PC-3 (cell line): ENCODE data around the gene OOEP. TPM values are rescaled to one million over a fixed set of nuclear protein-coding genes. Genes with fewer than 3 reads are reported as not detected.

Experiments used
- ATAC-seq: fragments of 200-7000 bp; cut with Tn5 transposase; 2 replicates; pipeline ENCODE4 v1.9.1; 2020; ENCODE audit warnings: mild to moderate bottlenecking, moderate library complexity
- BruUV-seq: library from RNA; stranded (reverse); fragments of 400-500 nt; replicated peaks from 2 replicates; lab custom pipeline; 2021; lab: Mats Ljungman, UMichigan
- CTCF ChIA-PET: fragments of 300-600 bp; sonication (Branson Sonifier 250); formaldehyde crosslinking; loops from one replicate; lab custom pipeline; 2022; ENCODE audit warnings: antibody characterized with exemption; lab: Charles Lee
- POLR2A ChIA-PET: fragments of 300-600 bp; sonication (Branson Sonifier 250); formaldehyde crosslinking; loops from one replicate; lab custom pipeline; 2022; ENCODE audit warnings: antibody characterized with exemption; ENCODE audit not compliant: unreplicated experiment; lab: Charles Lee
- DNase-seq: peaks from one replicate; pipeline ENCODE4 v3.0.0-alpha.2; 2015
- H2AFZ ChIP-seq: fragments of 300-600 bp; sonication (generic); 2 replicates; pipeline ENCODE4 v1.6.0; 2016; ENCODE audit warnings: antibody characterized with exemption, low read length
- H3F3A ChIP-seq: fragments of 300-600 bp; sonication (generic); one replicate; pipeline ENCODE4 v1.6.0; 2017; ENCODE audit warnings: antibody characterized with exemption, low read length, control low read depth, mild to moderate bottlenecking; ENCODE audit not compliant: unreplicated experiment
- H3K27ac ChIP-seq: fragments of 300-600 bp; sonication (generic); 2 replicates; pipeline ENCODE4 v1.5.1; 2016; ENCODE audit warnings: mild to moderate bottlenecking, low read length
- H3K27me3 ChIP-seq: fragments of 300-600 bp; sonication (generic); 2 replicates; pipeline ENCODE4 v1.6.1; 2016; ENCODE audit warnings: low read length, mixed read lengths
- H3K36me3 ChIP-seq: fragments of 300-600 bp; sonication (generic); 2 replicates; pipeline ENCODE4 v1.6.1; 2016; ENCODE audit warnings: low read depth, mixed run types, low read length, mixed read lengths
- H3K4me1 ChIP-seq: fragments of 300-600 bp; sonication (generic); 2 replicates; pipeline ENCODE4 v1.5.1; 2016; ENCODE audit warnings: low read length; ENCODE audit not compliant: insufficient read depth
- H3K4me2 ChIP-seq: fragments of 300-600 bp; sonication (generic); 2 replicates; pipeline ENCODE4 v1.6.0; 2016; ENCODE audit warnings: low read length
- H3K4me3 ChIP-seq: fragments of 300-600 bp; sonication (generic); 2 replicates; pipeline ENCODE4 v1.5.1; 2016; ENCODE audit warnings: mild to moderate bottlenecking, low read length, mixed read lengths
- H3K79me2 ChIP-seq: fragments of 300-600 bp; sonication (generic); 2 replicates; pipeline ENCODE4 v1.6.1; 2017; ENCODE audit warnings: low read length, mixed read lengths
- H3K9ac ChIP-seq: fragments of 300-600 bp; sonication (generic); 2 replicates; pipeline ENCODE4 v1.6.0; 2016; ENCODE audit warnings: mild to moderate bottlenecking, low read length
- H3K9me2 ChIP-seq: fragments of 300-600 bp; sonication (generic); replicated peaks from 2 replicates; pipeline ENCODE4 v1.6.1; 2016; ENCODE audit warnings: mixed run types, low read length, mixed read lengths
- H3K9me3 ChIP-seq: fragments of 300-600 bp; sonication (generic); 2 replicates; pipeline ENCODE4 v1.6.1; 2016; ENCODE audit warnings: low read length, mixed read lengths
- H4K20me1 ChIP-seq: fragments of 300-600 bp; sonication (generic); 2 replicates; pipeline ENCODE4 v1.6.1; 2016; ENCODE audit warnings: low read length, mixed read lengths
- CTCF ChIP-seq: fragments of 300-600 bp; sonication (generic); conservative IDR thresholded peaks from 2 replicates; pipeline ENCODE4 v1.5.1; 2017; ENCODE audit warnings: antibody characterized with exemption, low read depth, mild to moderate bottlenecking, low read length
- EZH2 ChIP-seq: fragments of 300-600 bp; sonication (generic); IDR thresholded peaks from one replicate; pipeline ENCODE4 v1.6.1; 2017; ENCODE audit warnings: antibody characterized with exemption, mild to moderate bottlenecking, low read length; ENCODE audit not compliant: unreplicated experiment
- EZH2phosphoT487 ChIP-seq: fragments of 300-600 bp; sonication (generic); IDR thresholded peaks from 2 replicates; pipeline ENCODE4 v1.6.1; 2018; ENCODE audit warnings: mild to moderate bottlenecking, antibody characterized with exemption, low read length, borderline replicate concordance
- intact Hi-C: fragments of 100-400 bp; cut with micrococcal nuclease; formaldehyde crosslinking; loops from 2 replicates; pipeline ENCODE4 v1.9.0; 2023
- total RNA-seq: library from RNA; depleted of rRNA; stranded (reverse); fragments of >200 nt; gene quantifications from 2 replicates; pipeline ENCODE4 v1.2.3, GENCODE V29; 2014; rRNA removed

The OOEP gene
- total RNA-seq, 1 experiment from 2014 or later: not detected

DNA sequence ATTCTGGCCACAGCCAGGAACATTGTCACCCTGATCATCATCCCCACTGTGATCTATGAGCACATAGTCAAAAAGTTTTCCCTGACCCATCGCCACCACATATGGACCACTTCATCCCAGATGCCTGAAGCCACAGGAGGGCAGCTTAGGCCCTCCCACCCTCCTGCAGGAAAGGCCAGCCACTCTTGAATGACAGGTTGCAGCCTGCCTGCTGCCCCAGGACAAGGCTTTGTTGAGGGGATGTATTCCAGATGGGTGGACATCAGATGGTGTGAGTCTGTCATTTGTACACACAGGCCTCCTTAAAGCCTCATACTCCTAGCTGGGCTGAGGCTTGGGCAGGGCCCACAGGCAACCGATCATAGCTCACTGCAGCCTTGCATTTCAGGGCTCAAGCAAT, 46.4 kb downstream of the OOEP start:
- DNase-seq: no peak
- ChIA-PET CTCF (no interaction called here), POLR2A (no interaction called here)
- H3K36me3 ChIP-seq: no peaks in the 10 kb centered on the region
- ATAC-seq: no peak
- H3K4me2 ChIP-seq: no peak overlapping the region
- BruUV-seq: no TSS peak
- H3K79me2 ChIP-seq: no peaks in the 10 kb centered on the region
- no peaks in the 10 kb centered on the region for H3K9me3 ChIP-seq
- TF ChIP-seq EZH2 (no peak), EZH2phosphoT487 (no peak), CTCF (no peak)
- H3K4me1 ChIP-seq: peaks cover 3% of the 10 kb centered on the region; the same call in 1 of the 2 replicates
- no peaks in the 10 kb centered on the region for H3K9me2 ChIP-seq
- no peak overlapping the region for H2AFZ ChIP-seq
- no peaks in the 10 kb centered on the region for H3K27me3 ChIP-seq
- no peak overlapping the region for H3K4me3 ChIP-seq
- H4K20me1 ChIP-seq: no peaks in the 10 kb centered on the region
- intact Hi-C loops: loop anchor here (10.0 kb wide), 1 partner anchor 709 kb away; no protein-coding TSS in a partner anchor
- H3F3A ChIP-seq: no peaks in the 10 kb centered on the region
- H3K27ac ChIP-seq: no peak overlapping the region
- no peak overlapping the region for H3K9ac ChIP-seq

Other genes starting within 250 kb of the OOEP start
- gene KHDC1L, start 144.4 kb downstream of the OOEP start, total RNA-seq: 0.80 and 2.4 TPM in 2 replicates
- 5.1 and 7.9 TPM in 2 replicates for gene KHDC1, start 106.7 kb downstream of the OOEP start, total RNA-seq
- gene DPPA5, start 15.6 kb downstream of the OOEP start, total RNA-seq: not detected in 2 replicates
- gene KHDC3L, start 7.2 kb downstream of the OOEP start, total RNA-seq: not detected in 2 replicates
- not detected in 2 replicates for gene DDX43, start 24.9 kb upstream of the OOEP start, total RNA-seq
- 18.7 and 19.4 TPM in 2 replicates for gene CGAS, start 82.4 kb upstream of the OOEP start, total RNA-seq
- 13.8 and 19.5 TPM in 2 replicates for gene MTO1, start 91.8 kb upstream of the OOEP start, total RNA-seq
- 5,206 and 6,057 TPM in 2 replicates for gene EEF1A1, start 151.1 kb upstream of the OOEP start, total RNA-seq